HG02981 (cell line): ENCODE results near the gene APOL3.
"Not testable (repeated sequence)": the region's sequence is repeated elsewhere in the genome, so short reads cannot be mapped to it uniquely, and the experiment has no call there.

Source experiments
- ATAC-seq: cut with Tn5 transposase; IDR thresholded peaks from one replicate; pipeline ENCODE4 v1.9.1; 2021; ENCODE audit warnings: mild to moderate bottlenecking, moderate library complexity; ENCODE audit not compliant: unreplicated experiment

The APOL3 gene

DNA sequence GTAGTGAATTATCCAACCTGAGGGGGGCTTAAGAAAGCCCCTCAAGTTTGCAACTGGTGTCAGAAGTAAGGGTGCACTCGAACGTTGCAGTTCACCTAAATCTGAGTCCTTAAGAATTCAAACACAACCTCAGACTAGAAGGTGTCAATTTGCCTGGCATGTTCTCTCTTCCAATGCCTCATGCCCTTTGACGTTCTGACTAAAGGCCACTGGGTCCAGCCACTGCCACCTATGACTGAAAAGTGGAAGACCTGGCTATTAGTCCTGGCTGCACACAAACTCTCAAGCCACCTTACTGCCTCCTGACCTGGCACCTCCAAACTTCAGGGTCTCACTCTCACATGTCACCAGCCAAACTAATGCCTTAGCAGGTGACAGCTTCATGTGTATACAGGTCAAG, 33.0 kb upstream of the APOL3 start:
- ATAC-seq: no peak

DNA sequence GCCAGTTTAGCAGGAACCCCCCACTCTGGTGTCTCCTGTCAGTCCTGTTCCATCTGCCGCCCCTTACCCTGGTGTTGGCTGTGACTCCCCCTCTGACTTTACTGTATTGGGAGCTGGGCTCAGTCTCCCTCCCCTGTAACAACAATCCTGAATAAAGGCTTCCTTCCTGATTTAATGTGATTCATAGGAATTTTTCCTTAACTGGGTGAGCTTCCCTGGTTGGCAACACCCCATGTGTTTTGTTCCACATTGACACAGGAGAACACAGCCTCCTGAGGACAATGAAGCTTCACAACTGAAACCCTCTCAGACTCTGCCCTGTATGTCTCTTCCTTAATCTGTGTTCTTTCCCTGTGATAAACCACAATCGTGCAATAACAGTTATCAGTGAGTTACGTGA, 32.6 kb upstream of the APOL3 start:
- no peak for ATAC-seq

DNA sequence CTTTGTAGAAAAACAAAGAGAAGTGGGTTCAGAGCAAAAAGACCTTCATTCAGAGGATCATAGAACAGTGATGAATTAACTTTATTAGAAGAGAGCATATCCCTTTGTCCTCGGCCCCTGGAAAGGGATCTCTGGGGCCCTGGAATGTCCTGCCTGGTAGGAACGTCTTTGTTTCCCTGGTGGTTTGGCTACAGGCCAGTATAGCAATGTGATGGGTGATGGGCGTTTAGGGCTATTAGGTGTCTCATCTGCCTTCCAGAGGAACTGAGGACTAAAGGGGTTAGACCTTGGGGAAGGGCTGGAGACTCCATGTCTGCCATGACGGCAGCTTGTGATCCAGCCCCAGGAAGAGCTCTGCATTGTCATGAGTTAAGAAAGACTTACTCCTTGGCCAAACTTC, 32.0 kb upstream of the APOL3 start:
- no peak for ATAC-seq

DNA sequence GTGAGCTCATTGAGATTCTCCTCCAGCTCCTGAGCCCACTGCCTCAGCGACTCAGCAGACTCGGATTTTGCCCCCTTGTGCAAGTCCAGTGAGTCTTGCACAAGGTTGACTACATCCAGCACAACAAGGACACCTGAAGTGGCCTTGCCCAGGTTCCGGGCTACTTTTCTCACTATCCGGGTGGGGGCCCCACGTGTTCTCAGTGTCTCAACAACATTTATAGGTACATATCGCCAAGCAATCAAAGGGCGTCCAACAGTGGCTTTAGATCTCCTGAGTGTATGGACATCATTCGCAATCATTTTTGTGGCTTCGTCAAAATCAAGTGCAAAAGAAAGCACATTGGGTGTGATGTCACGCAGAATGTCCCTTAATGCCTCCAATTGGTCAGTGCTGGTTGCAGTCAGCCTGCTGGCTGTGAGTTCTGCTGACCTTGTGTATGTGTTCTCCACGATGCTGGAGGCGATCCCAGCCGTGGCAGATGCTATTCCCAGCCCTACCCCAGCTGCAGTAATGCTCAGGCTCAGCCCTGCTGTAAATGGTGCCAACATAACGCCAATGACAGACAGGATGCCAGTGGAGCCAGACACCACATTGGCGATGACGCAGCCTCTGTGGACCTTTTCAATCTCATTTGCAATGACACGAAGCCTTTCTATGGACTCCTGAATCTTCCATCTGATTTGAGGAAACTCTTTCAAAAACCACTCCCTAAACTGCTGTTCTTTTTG, 30.7 kb upstream of the APOL3 start:
- ATAC-seq: no peak

DNA sequence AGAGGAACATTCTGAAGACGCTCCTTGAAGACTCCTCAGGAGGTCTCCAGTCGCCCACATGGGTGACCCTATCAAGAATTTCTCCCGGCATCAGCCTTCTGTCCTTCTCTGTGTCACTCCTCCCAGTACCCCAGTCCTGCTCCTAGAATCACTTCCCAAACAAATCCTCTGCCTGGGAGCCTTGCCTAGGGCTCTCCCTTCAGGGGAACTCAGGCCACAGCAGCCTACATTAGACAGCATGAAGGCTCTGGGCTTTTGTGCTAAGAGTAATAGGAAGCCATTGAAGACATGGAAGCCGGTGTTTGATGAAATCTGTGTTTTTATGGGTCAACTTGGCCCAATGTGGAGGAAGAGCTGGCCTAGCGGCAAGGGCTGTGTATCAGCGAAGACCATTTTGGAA, 27.3 kb upstream of the APOL3 start:
- not testable (repeated sequence) for ATAC-seq

DNA sequence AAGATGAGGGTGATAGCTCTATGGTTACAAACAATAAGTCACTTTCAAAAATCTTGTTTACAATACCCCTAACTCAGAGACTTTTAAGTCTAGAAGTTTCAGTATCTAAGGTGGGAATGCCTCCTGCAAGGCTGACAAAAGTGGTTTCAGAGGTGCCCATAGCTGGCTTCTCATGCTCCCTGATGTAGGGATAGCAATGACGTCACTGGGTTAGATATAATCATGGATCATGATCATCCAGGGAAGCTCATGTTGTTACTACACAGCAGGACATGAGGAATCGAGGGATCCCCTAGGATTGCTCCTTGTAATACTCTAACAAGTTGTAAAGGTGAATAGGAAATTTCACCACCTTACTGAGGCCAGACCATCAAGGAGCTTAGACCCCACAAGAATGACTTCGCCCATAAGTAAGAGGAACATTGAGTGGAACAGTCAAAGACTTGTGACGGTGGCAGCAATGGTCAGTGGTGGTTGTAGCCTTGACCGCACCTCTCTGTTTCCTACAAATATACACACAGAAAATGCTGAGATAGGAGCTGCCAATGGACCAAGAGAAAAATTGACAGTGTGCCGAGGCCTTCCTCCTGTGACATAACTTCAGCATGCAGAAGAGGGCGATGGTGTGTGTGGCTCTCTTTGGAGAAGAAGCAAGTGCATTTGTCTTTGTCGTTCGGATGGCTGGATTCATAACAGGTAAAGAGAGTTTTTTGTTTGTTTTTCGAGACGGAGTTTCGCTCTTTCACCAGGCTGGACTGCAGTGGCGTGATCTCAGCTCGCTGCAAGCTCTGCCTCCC, 25.5 kb upstream of the APOL3 start:
- no peak for ATAC-seq

DNA sequence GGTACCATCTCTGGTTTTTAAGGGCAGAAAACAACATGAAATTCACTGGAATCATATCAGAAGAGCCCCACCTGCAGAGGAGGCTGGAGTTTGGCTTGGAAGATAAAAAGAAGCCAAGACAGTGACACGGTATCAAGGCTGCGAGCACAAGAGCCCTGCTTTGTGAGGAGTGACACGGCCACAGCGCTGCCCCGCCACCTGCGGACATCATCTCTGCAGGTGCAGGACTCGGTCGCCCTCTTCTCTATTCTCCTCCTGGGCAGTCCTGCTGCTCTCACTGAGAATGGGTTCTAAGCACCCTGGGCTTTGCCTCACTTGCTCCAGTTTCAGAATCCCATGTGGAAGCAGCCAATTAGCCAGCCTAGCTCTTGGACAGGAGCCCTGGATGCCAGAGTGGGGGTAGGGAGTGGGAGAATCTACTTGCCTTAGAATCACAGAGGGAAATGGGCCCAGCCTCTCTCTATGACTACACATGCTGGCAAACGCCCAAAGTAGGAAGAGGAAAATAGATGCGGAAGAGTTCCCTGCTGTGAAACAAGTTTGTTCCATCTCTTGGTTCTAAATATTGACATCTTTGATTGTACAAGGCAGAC, 24.0 kb upstream of the APOL3 start:
- no peak for ATAC-seq

DNA sequence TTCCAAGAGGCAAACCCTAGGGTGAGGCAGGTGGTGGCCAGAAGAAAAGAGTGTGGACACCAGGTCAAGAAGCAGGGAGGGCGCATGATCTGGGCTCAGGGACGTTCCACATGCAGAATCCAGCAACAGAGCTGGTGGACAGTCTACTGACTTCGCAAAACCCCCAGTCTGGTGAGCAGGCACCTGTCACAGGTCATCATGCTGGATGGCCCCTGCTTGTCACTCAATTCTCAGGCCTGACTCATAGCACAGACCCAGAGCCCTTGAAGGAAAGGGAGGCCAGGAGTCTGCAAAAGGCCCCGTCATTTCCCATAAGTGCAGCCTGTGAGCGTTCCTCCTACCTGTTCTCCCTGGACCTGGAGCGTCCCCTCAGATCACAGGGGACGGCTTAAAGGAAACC, 22.9 kb upstream of the APOL3 start:
- no peak for ATAC-seq

DNA sequence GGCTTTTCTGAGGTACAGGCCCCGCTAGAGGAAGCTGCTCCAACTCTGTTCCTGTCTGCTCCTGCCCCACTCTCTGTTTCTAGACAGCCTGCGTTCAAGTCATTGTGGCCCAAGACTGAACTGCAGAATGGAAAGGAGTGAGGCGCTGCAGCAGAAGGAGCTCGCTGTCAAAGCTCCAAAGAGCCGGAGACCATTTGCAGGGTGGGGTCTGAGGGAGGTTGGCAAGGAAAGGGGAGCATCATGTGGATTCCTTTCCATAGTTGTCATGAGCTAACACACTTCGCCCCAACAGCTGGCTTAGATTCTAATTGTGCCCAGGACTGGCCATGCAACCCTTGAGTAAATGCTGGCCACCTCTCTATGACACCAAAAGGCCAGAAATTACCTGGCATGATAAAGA, 22.3 kb upstream of the APOL3 start:
- no peak for ATAC-seq

DNA sequence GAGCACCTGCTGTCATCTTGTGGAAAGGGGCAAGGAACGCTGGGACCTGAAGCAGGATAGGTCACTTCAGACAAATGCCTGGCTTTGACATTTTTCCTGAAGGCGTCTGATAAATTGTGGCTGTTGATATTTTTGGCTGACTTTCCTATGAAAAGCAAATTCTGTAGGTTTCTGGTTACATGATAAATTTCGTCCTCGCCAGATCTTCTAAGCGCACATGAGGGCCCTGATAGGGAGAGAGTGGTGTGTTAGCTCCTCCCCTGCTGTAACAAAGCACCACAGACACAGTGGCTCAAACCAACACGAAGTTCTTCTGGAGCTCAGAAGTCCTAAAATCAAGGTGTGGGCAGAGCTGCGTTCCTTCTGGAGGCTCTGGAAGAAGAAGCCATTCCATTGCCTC, 21.5 kb upstream of the APOL3 start:
- no peak for ATAC-seq

DNA sequence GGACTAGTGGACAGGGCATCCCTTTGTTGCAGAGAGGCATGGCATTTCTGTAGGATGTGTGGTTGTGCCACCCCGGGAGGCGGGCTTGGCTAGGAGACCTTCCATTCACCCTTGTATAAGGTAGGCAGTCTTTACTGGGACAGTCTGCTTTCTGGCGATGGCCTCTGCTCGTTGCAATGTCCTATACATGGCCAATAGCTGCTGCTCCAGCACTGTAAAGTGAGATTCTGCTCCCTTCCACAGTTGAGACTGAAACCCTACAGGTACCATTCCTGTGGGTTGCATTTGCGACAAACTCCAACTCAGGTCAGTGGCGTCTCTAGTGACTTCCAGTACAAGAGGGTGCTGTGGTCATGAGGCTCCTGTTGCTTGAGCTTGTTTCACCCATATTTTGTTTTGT, 20.4 kb upstream of the APOL3 start:
- no peak for ATAC-seq

DNA sequence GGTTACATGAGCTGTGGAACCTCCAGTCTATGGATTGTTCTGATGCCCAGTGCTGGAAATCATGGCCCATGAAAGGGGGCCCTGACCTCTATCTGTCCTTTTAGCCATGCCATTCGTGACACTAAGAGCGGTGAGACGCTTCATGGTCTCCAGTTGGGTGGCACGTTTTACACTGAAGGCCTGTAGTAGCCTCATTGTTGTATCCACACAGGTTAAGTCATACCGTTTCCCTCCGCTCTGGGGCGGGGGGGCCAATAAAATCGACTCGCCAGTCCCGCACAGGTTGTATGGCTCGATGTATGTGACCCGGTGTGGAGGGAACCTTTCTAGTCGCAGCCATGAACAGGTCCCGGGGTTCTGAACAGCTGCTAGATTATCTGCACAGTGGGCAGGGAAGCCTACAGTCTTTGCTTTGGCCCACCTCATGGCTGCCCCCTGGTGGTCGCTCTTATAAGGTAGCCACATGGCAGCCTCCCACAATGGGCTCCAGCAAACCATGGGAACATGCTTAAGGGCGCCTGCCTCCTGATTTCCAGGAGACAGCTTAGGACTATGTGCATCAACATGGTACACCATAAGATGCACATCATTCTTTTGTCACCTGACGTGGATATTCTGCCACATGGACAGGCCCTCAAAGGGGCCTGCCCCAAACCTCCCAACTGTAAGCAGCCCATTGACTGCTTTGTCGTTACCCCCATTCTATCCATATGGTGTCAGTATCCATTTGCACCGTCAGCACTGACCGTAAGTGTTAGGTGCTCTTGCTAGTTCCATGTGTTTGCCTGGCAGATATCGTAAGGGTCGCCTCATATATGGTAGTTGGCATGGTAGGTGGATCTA, 19.7 kb upstream of the APOL3 start:
- no peak for ATAC-seq

DNA sequence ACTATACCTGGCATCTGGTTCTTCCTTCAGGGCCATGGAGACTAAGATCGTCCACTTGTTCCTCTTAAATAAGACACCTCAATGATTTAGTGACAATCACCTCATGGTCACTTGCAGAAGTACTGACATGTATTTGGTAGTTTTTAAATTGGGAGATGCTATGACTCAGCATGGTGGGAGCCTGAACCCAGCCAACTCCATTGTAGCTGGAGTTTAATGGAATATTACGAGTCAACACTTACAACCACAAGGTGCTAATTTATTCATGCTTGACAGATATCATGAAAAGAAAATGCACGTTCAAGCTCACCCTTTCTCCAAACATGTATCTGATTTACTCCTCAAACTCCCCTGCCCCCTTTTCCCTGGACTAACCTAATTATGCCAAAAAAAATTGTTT, 16.6 kb upstream of the APOL3 start:
- no peak for ATAC-seq

DNA sequence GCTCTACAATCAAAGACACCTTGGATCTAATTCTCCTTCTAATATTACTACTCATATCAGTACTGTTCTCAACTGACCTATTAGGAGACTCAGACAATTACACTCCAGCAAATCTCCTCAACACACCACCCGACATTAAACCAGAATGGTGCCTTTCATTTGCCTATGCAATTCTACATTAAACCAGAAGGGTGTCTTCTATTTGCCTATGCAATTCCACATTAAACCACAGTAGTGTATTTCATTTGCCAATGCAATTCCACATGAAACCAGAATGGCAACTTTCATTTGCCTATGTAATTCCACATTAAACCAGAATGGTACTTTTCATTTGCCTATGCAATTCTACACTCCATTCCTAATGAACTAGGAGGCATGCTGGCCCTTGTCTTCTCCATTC, 15.3 kb upstream of the APOL3 start:
- ATAC-seq: no peak

DNA sequence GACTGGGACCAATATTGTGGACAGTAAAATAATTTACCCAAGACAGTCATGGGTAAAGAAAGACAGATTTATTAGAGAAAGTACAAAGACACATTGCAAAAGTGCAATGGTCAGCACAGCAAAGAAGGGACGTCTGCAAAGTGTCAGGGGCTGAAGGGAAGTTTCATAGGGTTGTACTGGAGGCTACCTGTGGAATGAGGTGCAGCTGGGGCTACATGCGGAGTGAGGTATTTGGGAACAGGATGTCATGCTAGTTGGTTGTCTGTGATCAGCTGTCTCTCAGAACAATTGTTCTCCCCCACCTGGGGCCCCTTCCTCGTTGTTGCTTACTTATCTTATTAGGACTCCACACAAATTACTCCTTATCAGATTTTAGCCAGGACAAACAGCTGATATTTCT, 11.4 kb upstream of the APOL3 start:
- no peak for ATAC-seq

DNA sequence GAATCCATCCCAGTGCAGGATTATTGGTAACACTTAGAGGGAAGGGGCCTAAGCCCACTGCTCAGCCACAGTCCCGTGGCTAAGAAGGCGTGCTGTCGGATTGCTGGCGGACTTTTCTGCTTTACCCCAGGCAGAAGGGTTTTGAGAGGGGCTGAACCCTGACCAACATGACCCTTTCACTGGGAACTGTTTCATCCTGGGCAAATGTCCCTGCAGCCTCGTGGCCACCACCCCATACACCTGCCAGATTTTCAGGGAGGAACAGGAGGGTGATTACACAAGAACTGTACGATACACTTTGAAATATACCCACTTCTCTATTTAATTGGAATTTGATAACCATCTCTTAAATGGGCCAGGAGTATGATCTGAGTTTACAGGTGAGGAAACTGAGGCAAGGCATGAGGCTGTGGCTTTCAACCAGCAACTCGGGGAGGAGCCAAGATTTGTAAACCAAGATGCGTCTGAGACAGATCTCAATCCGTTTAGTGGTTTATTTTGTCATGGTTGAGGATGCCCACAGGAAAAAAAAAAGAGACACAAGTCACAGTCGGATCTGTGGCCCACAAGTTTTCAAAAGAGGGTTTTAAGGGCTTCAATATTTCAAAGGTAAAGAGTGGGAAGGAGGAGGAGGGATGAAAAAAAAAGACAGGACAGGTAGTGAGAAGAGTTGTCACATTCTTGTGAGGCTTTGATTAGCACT, 6.1 kb upstream of the APOL3 start:
- ATAC-seq: no peak

DNA sequence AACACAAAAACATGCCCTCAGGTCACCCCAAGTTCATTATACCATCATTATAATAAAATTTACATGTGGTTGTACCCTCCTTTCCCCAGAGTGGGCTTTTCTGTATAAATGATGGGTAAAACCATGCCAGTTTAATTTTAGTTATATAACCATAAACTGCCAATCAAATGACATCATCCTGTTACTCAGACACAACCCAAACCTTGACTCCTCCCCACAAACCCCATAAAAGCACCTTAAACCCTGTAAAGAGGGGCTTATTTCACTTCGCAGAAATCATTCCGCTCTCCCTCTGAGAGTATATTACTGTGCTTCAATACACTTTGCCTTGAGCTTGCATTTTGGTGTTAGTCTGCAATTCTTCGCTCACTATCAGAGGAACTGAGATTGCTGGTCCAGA, 5.5 kb upstream of the APOL3 start:
- ATAC-seq: no peak

DNA sequence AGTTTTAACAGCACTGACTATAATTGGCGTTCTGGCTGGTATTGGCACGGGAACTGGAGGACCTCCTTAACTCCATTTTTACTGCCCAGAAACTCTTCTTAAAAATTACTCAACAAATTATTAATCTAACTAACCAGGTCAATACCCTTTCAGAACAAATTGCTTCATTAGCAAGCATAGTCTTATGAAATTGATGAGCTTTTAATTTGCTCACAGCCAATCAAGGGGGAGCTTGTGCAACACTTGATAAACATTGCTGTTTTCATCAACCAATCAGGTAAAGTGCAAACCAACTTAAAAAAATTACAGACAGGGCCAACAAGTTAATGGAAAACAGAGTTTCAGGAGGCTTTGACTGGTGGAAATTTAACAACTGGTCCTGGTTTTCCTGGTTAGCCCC, 4.6 kb upstream of the APOL3 start:
- ATAC-seq: no peak

DNA sequence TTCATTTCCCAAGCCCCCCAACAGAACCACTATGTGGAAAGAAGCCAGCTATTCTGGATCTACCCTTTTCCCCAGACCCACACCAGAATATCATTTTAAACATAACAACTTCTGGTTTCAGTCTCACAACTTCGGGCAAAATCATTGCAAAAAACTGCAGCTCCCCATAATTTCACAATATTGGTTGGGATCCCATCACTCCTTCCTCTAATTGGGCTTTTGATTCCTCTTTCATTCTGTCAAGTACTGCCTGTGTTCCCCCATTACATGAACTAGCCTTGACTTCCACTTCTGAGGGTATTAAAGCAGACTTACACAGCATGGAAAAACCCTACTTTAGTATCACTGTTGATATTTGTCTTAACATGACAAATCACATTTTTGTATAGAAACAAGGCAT, 4.1 kb upstream of the APOL3 start:
- no peak for ATAC-seq

DNA sequence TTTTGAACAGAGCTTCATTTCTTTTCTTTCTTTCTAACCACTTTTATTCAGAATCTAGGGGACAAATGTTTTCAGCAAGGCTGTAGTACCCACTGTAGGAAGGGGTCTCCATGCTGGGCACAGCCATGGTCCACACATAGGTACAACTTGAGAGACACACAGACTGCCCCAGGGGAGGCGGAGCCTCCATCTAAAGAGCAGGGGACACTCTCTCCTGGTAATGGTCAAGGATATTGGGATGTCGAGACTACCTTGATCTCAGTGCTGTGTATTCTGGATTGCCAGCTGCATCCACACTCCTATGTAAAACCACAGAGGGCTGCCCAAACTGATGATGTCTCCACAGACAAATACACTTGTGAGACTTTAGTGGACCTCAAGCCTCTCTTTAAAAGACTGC, 2.9 kb upstream of the APOL3 start:
- no peak for ATAC-seq
